K562 (cell line): ENCODE data around the gene MIEF2. TPM values are rescaled to one million over a fixed set of nuclear protein-coding genes. Genes with fewer than 3 reads are reported as not detected.
A peak's percentile ranks its signal among the peaks of the same experiment; 100 is the strongest.

Experiments
- ATAC-seq: fragments of 200-7000 bp; cut with Tn5 transposase; 3 replicates; pipeline ENCODE4 v1.9.1; 2020; ENCODE audit warnings: moderate library complexity
- BruUV-seq: library from RNA; stranded (reverse); fragments of 400-500 nt; replicated peaks from 2 replicates; lab custom pipeline; 2021; lab: Mats Ljungman, UMichigan
- CTCF ChIA-PET: fragments of 300-600 bp; formaldehyde crosslinking; extraction: SDS; loops from one replicate; lab custom pipeline; 2021; ENCODE audit warnings: low intra/inter-chr PET ratio; lab: Yijun Ruan, JAX
- POLR2A ChIA-PET: fragments of 300-600, 350-650 bp; sonication (Branson Sonifier 250); formaldehyde crosslinking; extraction: SDS; loops from one replicate; lab custom pipeline; 2021; ENCODE audit warnings: antibody characterized with exemption, inconsistent platforms; lab: Yijun Ruan, JAX
- DNase-seq, 4 experiments: peaks; one replicate each; pipeline versions ENCODE4 v3.0.0 to v3.0.0-alpha.2; 2011 to 2018; ENCODE audit warnings: low spot score in 3 of 4, mixed read lengths in 3 of 4; ENCODE audit errors: extremely low read depth in 1 of 4
- FAIRE-seq: peaks from 2 replicates; lab custom pipeline; 2011; peaks lifted over from hg19 to GRCh38; lab: Jason Lieb, UNC
- H2AFZ ChIP-seq: 2 replicates; pipeline ENCODE4 v1.6.0; 2011; ENCODE audit warnings: low read depth, low read length, control low read depth, inconsistent platforms
- H3K27ac ChIP-seq: fragments of 200-600 bp; 3 replicates; pipeline ENCODE4 v1.8.0; 2011; ENCODE audit warnings: low read depth, mild to moderate bottlenecking, control low read depth, inconsistent platforms, low read length, moderate library complexity, mixed read lengths; ENCODE audit errors: extremely low read depth
- H3K27me3 ChIP-seq, 2 experiments: fragments of 300-600 bp in 1 of 2; 2 replicates in 1 of 2; 3 replicates in 1 of 2; pipeline versions ENCODE4 v1.6.0 to v1.8.0; 2011; ENCODE audit warnings: inconsistent platforms in 2 of 2, low read length in 2 of 2, mild to moderate bottlenecking in 1 of 2, mixed read lengths in 1 of 2, moderate library complexity in 1 of 2; ENCODE audit not compliant: control insufficient read depth in 2 of 2, insufficient read depth in 2 of 2
- H3K36me3 ChIP-seq: fragments of 300-600 bp; 3 replicates; pipeline ENCODE4 v1.8.0; 2011; ENCODE audit warnings: mild to moderate bottlenecking, low read length, inconsistent platforms; ENCODE audit not compliant: control insufficient read depth, insufficient read depth
- H3K4me1 ChIP-seq, 2 experiments: fragments of 200-600 bp in 1 of 2; replicated peaks in 1 of 2; 2 replicates in 1 of 2; 3 replicates in 1 of 2; pipeline versions ENCODE4 v1.5.1 to v1.8.0; 2011; ENCODE audit warnings: inconsistent platforms in 2 of 2, low read length in 2 of 2, mild to moderate bottlenecking in 1 of 2, mixed read lengths in 1 of 2, moderate library complexity in 1 of 2; ENCODE audit not compliant: control insufficient read depth in 2 of 2, insufficient read depth in 2 of 2
- H3K4me2 ChIP-seq: 2 replicates; pipeline ENCODE4 v1.6.1; 2011; ENCODE audit warnings: low read length, control low read depth, inconsistent platforms, mixed read lengths; ENCODE audit not compliant: insufficient read depth
- H3K4me3 ChIP-seq: fragments of 200-600 bp; sonication (generic), shearing (Covaris generic); 2 replicates; pipeline ENCODE4 v1.5.1; 2016; ENCODE audit warnings: control low read depth, inconsistent platforms
- H3K79me2 ChIP-seq: fragments of 200-600 bp; 3 replicates; pipeline ENCODE4 v1.8.0; 2011; ENCODE audit warnings: low read length, inconsistent platforms; ENCODE audit not compliant: control insufficient read depth, insufficient read depth
- H3K9ac ChIP-seq, 2 experiments: 2 replicates each; pipeline versions ENCODE4 v1.6.0 to v1.6.1; 2011; ENCODE audit warnings: low read depth in 2 of 2, low read length in 2 of 2, control low read depth in 1 of 2, inconsistent platforms in 1 of 2, mild to moderate bottlenecking in 1 of 2, mixed read lengths in 1 of 2; ENCODE audit not compliant: insufficient read depth in 1 of 2
- H3K9me1 ChIP-seq: one replicate; pipeline ENCODE4 v1.6.0; 2011; ENCODE audit warnings: inconsistent platforms, mild to moderate bottlenecking, low read length, moderate library complexity; ENCODE audit not compliant: control insufficient read depth, insufficient read depth
- H3K9me3 ChIP-seq: replicated peaks from 2 replicates; pipeline ENCODE4 v1.5.1; 2011; ENCODE audit warnings: low read depth, low read length, inconsistent platforms; ENCODE audit not compliant: control insufficient read depth, insufficient read depth
- H4K20me1 ChIP-seq: replicated peaks from 2 replicates; pipeline ENCODE4 v1.6.1; 2011; ENCODE audit warnings: low read length, inconsistent platforms, mixed read lengths; ENCODE audit not compliant: control insufficient read depth, insufficient read depth
- CHD4 ChIP-seq: fragments of 200-600 bp; sonication (generic); IDR thresholded peaks from 3 replicates; pipeline ENCODE4 v1.6.1; 2012; ENCODE audit warnings: low read depth, mild to moderate bottlenecking, mixed read lengths, low read length, inconsistent platforms; ENCODE audit not compliant: insufficient read depth, insufficient replicate concordance, poor library complexity, severe bottlenecking
- E4F1 ChIP-seq: fragments of 250-450 bp; sonication (Bioruptor Pico); IDR thresholded peaks from 2 replicates; pipeline ENCODE4 v1.5.0; 2021; ENCODE audit warnings: mild to moderate bottlenecking, borderline replicate concordance
- MAFG ChIP-seq: fragments of 450-650 bp; conservative IDR thresholded peaks from 2 replicates; pipeline ENCODE4 v1.6.1; 2016; ENCODE audit warnings: missing genetic modification characterization, missing compliant biosample characterization
- MAZ ChIP-seq, 2 experiments: fragments of 450-650 bp in 1 of 2; sonication (generic) in 1 of 2; formaldehyde crosslinking; IDR thresholded peaks in 1 of 2; conservative IDR thresholded peaks in 1 of 2; 2 replicates each; pipeline versions ENCODE4 v1.4.0 to v1.5.0; 2020; ENCODE audit warnings: mild to moderate bottlenecking in 1 of 2, missing genetic modification reagents in 1 of 2
- MXI1 ChIP-seq: IDR thresholded peaks from 2 replicates; pipeline ENCODE4 v1.6.1; 2011; ENCODE audit warnings: low read depth, mild to moderate bottlenecking, improper control_type of control experiment, low read length
- SMAD2 ChIP-seq: fragments of 150-350 bp; IDR thresholded peaks from 2 replicates; pipeline ENCODE4 v1.6.1; 2014; ENCODE audit warnings: low read depth, mild to moderate bottlenecking, low read length
- SMARCC2 ChIP-seq: fragments of 450-650 bp; IDR thresholded peaks from 2 replicates; pipeline ENCODE4 v1.6.1; 2017; ENCODE audit warnings: antibody characterized with exemption, moderate library complexity, mild to moderate bottlenecking, low read depth
- TAL1 ChIP-seq: fragments of 450-650 bp; IDR thresholded peaks from 2 replicates; pipeline ENCODE4 v1.6.1; 2016; ENCODE audit warnings: mild to moderate bottlenecking
- THAP7 ChIP-seq: fragments of 250-450 bp; sonication (Bioruptor Pico); IDR thresholded peaks from 2 replicates; pipeline ENCODE4 v1.5.0; 2021
- TOE1 ChIP-seq, 2 experiments: fragments of 450-650 bp in 1 of 2; sonication (generic) in 1 of 2; formaldehyde crosslinking in 1 of 2; IDR thresholded peaks; 2 replicates each; pipeline versions ENCODE4 v1.7.1 to v1.8.0; 2016 to 2022; ENCODE audit warnings: borderline replicate concordance in 2 of 2, mild to moderate bottlenecking in 2 of 2, antibody characterized with exemption in 1 of 2, inconsistent platforms in 1 of 2, low read depth in 1 of 2, missing genetic modification reagents in 1 of 2, moderate library complexity in 1 of 2
- ZNF655 ChIP-seq: fragments of 250-450 bp; sonication (Bioruptor Pico); IDR thresholded peaks from 2 replicates; pipeline ENCODE4 v1.5.0; 2021
- WGBS: fragments of 100-300 bp; shearing (Covaris generic); methylation state at CpG from one replicate; pipeline ENCODE4 v1.1.6; 2016; ENCODE audit warnings: low coverage, mixed read lengths; ENCODE audit not compliant: insufficient coverage; ENCODE audit errors: missing lambda C conversion rate; 5-methylcytosine and 5-hydroxymethylcytosine counted together
- in situ Hi-C: fragments of 300-500 bp; cut with MboI; formaldehyde crosslinking; loops from 4 replicates; pipeline ENCODE4 v1.15.0; 2018; ENCODE audit warnings: inconsistent platforms, mixed read lengths
- intact Hi-C: fragments of 100-400 bp; cut with micrococcal nuclease; formaldehyde crosslinking; loops from 2 replicates; pipeline ENCODE4 v1.14.2; 2022
- polyA plus RNA-seq, 8 experiments: library from polyadenylated mRNA; depleted of rRNA in 4 of 8; stranded (reverse) in 5 of 8; unstranded in 3 of 8; fragments of >200 nt; fragmentation: Nextera tagmentation in 2 of 8; fragmentation: Illumina TruSeq in 1 of 8; extraction: Ambion mirVana in 2 of 8; extraction: Trizol in 1 of 8; gene quantifications; 2 replicates each; pipeline versions ENCODE4 v1.2.1 to v1.2.3, GENCODE V29; 2011 to 2014; ENCODE audit warnings: inconsistent platforms in 1 of 8, missing spikeins in 1 of 8
- total RNA-seq, 7 experiments: library from RNA; depleted of rRNA in 6 of 7; stranded (reverse); fragments of >200 nt in 6 of 7; fragmentation: Illumina TruSeq in 2 of 7; extraction: Trizol in 2 of 7; gene quantifications; 2 replicates each; pipeline versions ENCODE4 v1.2.1 to v1.2.3, GENCODE V29; 2011 to 2021; ENCODE audit warnings: low replicate concordance in 1 of 7
- TF ChIP-seq, protein P1 (sequence below): sonication (generic); formaldehyde crosslinking; IDR thresholded peaks from 2 replicates; pipeline ENCODE4 v1.8.1; 2022; ENCODE audit warnings: missing genetic modification reagents
- TF ChIP-seq, protein P2 (sequence below): fragments of 450-650 bp; IDR thresholded peaks from 2 replicates; pipeline ENCODE4 v1.6.1; 2016

The MIEF2 gene
- total and polyA plus RNA-seq, 9 of the 15 experiments (the other 6 are each of a cell fraction or from before 2014, with no cell fraction given), result 0.10 to 8.2 (median 2.4) TPM

DNA sequence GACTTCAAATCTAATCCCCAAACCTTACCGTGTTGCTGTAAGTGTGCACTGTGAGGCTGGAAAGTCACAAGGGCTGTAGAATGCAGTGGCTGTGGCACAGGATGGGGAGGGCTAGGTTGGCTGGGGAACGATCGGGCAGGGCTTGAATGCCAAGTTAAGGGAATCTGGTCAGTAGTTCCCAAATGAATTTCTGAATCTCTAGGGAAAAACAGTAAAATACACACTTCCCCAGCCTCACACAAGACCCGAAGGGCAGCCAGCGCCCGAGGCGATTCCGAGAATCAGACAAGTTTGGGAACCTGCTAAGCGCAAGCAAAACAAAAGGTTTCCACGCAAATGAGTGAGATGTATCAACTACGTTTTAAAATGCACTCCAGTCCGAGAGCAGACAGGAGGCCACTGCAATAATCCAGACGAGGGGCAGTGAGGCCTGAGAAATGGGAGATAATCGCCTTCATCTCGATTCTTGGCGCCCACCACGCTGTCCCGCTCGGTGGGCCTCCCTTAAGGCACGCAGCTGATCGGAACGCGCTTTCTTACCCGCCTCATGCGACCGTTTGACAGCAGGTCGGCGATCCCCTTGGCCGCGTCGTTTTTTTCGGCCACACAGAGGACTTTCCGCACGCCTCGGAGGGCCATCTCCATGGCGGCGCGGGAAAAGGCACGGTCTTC is 53.7 kb downstream of the MIEF2 start:
- BruUV-seq, result TSS peak; percentile 59
- 1% methylated on average over 24 of the region's 39 CpGs for WGBS
- Histone ChIP-seq H3K9me1 (peaks cover 3% of the 10 kb centered on the region), H4K20me1 (peaks cover 8% of the 10 kb centered on the region; the same call in 1 of the 2 replicates), H3K27ac (peak overlapping the region; percentile 85), H3K4me2 (peak overlapping the region; percentile 87), H3K9ac (peak overlapping the region; percentile 80 to 99), H3K79me2 (peaks cover 74% of the 10 kb centered on the region), H2AFZ (peak overlapping the region; percentile 75), H3K4me3 (peak overlapping the region; percentile 75), H3K9me3 (no peaks in the 10 kb centered on the region), H3K36me3 (peaks cover 47% of the 10 kb centered on the region; the same call in 2 of the 3 replicates), H3K27me3 (no peaks in the 10 kb centered on the region), H3K4me1 (peaks cover 16 to 26% of the 10 kb centered on the region in 2 experiments; a peak in 4 of 5 replicates)
- in situ Hi-C loops (no loop called here), intact Hi-C loops (no loop called here)
- POLR2A ChIA-PET, result interaction anchor here (0.6 to 0.9 kb wide), 3 partner anchors 10 to 55 kb away, joined by 3 read pairs; no protein-coding TSS in a partner anchor
- DNase-seq (peak in 1 of 4 experiments; percentile 19), ATAC-seq (peak; percentile 12; the same call in 1 of the 3 replicates), FAIRE-seq (no peak)
- CTCF ChIA-PET, result no interaction called here
- TF ChIP-seq MAFG (tag) (no peak), CHD4 (no peak), SMARCC2 (no peak), TOE1 (IDR thresholded peaks at IDR 0.05; ENCODE audit: borderline replicate concordance) (no peak), TOE1 (CRISPR knock-in tag; IDR thresholded peaks at IDR 0.05; ENCODE audit: borderline replicate concordance, low read depth) (no peak), SMAD2 (no peak), MAZ (CRISPR knock-in tag; conservative IDR thresholded peaks at IDR 0.05 in 1 of 2, IDR thresholded peaks at IDR 0.05 in 1 of 2) (no peak), TAL1 (no peak), THAP7 (CRISPR knock-in tag) (no peak), ZNF655 (CRISPR knock-in tag) (no peak), E4F1 (CRISPR knock-in tag) (no peak), MXI1 (0 out of 2 replicates have a peak, but pooled peaks have one; percentile 4)
- TF ChIP-seq, protein P1, sequence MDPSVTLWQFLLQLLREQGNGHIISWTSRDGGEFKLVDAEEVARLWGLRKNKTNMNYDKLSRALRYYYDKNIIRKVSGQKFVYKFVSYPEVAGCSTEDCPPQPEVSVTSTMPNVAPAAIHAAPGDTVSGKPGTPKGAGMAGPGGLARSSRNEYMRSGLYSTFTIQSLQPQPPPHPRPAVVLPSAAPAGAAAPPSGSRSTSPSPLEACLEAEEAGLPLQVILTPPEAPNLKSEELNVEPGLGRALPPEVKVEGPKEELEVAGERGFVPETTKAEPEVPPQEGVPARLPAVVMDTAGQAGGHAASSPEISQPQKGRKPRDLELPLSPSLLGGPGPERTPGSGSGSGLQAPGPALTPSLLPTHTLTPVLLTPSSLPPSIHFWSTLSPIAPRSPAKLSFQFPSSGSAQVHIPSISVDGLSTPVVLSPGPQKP, result no peak
- TF ChIP-seq, protein P2, sequence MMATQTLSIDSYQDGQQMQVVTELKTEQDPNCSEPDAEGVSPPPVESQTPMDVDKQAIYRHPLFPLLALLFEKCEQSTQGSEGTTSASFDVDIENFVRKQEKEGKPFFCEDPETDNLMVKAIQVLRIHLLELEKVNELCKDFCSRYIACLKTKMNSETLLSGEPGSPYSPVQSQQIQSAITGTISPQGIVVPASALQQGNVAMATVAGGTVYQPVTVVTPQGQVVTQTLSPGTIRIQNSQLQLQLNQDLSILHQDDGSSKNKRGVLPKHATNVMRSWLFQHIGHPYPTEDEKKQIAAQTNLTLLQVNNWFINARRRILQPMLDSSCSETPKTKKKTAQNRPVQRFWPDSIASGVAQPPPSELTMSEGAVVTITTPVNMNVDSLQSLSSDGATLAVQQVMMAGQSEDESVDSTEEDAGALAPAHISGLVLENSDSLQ, result no peak
